GM12864 (cell line): ENCODE measurements around the gene GPT2.
"Not testable (repeated sequence)": the region's sequence is repeated elsewhere in the genome, so short reads cannot be mapped to it uniquely, and the experiment has no call there.

Experiments used
- DNase-seq: peaks from one replicate; pipeline ENCODE4 v3.0.0-alpha.2; 2011; ENCODE audit warnings: low read depth
- H3K4me3 ChIP-seq: 2 replicates; pipeline ENCODE4 v1.5.1; 2011; ENCODE audit warnings: mild to moderate bottlenecking, low read depth, low read length, control low read depth
- CTCF ChIP-seq: IDR thresholded peaks from 2 replicates; pipeline ENCODE4 v1.5.1; 2011; ENCODE audit warnings: low read depth, mild to moderate bottlenecking, moderate library complexity, low read length, control low read depth, inconsistent platforms; ENCODE audit errors: missing control alignments

The GPT2 gene

GRCh38 chr16:46866286-46866685 is 17.9 kb upstream of the GPT2 start:
- no peak for DNase-seq
- H3K4me3 ChIP-seq = no peak overlapping the region
- no peak for TF ChIP-seq CTCF

- DNase-seq, H3K4me3 ChIP-seq: not testable (repeated sequence)
These were observed 16.7 kb upstream of the GPT2 start for GRCh38 chr16:46867486-46867885.

- not testable (repeated sequence) for DNase-seq, H3K4me3 ChIP-seq
These were observed 15.3 kb upstream of the GPT2 start for GRCh38 chr16:46868891-46869290.

GRCh38 chr16:46871597-46871996 is 12.6 kb upstream of the GPT2 start:
- DNase-seq = no peak
- TF ChIP-seq CTCF = no peak
- no peak overlapping the region for H3K4me3 ChIP-seq

- DNase-seq = no peak
- H3K4me3 ChIP-seq = no peak overlapping the region
- TF ChIP-seq CTCF = no peak
These were observed 11.0 kb upstream of the GPT2 start for GRCh38 chr16:46873201-46873600.

- TF ChIP-seq CTCF = no peak
- no peak overlapping the region for H3K4me3 ChIP-seq
- no peak for DNase-seq
These were observed 8.9 kb upstream of the GPT2 start for GRCh38 chr16:46875243-46875642.

GRCh38 chr16:46882304-46882939 is 1.7 kb upstream of the GPT2 start:
- no peak for DNase-seq
- no peak overlapping the region for H3K4me3 ChIP-seq
- TF ChIP-seq CTCF = no peak

GRCh38 chr16:46882940-46883307 is 1.2 kb upstream of the GPT2 start:
- no peak overlapping the region for H3K4me3 ChIP-seq
- TF ChIP-seq CTCF = no peak
- DNase-seq = no peak
